HCT116 (cell line): ENCODE measurements around the gene CHRNB1. TPM values are rescaled to one million over a fixed set of nuclear protein-coding genes. Genes with fewer than 3 reads are reported as not detected.

ENCODE experiments used
- ATAC-seq: fragments of 200-7000 bp; cut with Tn5 transposase; 2 replicates; pipeline ENCODE4 v1.9.1; 2020; ENCODE audit warnings: mild to moderate bottlenecking, moderate library complexity
- BruUV-seq: library from RNA; stranded (reverse); fragments of 400-500 nt; replicated peaks from 2 replicates; lab custom pipeline; 2021; lab: Mats Ljungman, UMichigan
- CTCF ChIA-PET: fragments of 300-600 bp; sonication (Branson Sonifier 250); formaldehyde crosslinking; loops from one replicate; lab custom pipeline; 2021; ENCODE audit warnings: antibody characterized with exemption; lab: Charles Lee
- POLR2A ChIA-PET: fragments of 300-600, 350-600 bp; sonication (Branson Sonifier 250); formaldehyde crosslinking; loops from one replicate; lab custom pipeline; 2021; ENCODE audit warnings: antibody characterized with exemption; lab: Charles Lee
- RAD21 ChIA-PET, 2 experiments: fragments of 300-600 bp; sonication (Branson Sonifier 250); formaldehyde crosslinking; loops; one replicate each; lab custom pipeline; 2023; ENCODE audit warnings: low total read pairs in 2 of 2; ENCODE audit not compliant: uncharacterized antibody in 2 of 2, unreplicated experiment in 2 of 2, low non-redundant PET in 1 of 2; lab: Charles Lee
- DNase-seq: peaks from one replicate; pipeline ENCODE4 v3.0.0-alpha.2; 2010; ENCODE audit warnings: low read depth, low spot score
- H2AFZ ChIP-seq: fragments of 200-600 bp; shearing (Covaris generic), sonication (generic); 2 replicates; pipeline ENCODE4 v1.6.1; 2017; ENCODE audit warnings: low read depth, mixed run types, mixed read lengths, antibody characterized with exemption, low read length; ENCODE audit not compliant: poor library complexity, severe bottlenecking
- H3K27ac ChIP-seq: 2 replicates; pipeline ENCODE4 v1.5.1; 2012; ENCODE audit warnings: low read depth, low read length
- H3K27me3 ChIP-seq: fragments of 200-600 bp; sonication (generic); 2 replicates; pipeline ENCODE4 v1.6.1; 2016; ENCODE audit warnings: mixed run types, low read length, mixed read lengths; ENCODE audit not compliant: insufficient read depth
- H3K36me3 ChIP-seq, 2 experiments: fragments of 200-500 bp in 1 of 2; fragments of 200-600 bp in 1 of 2; sonication (Bioruptor generic) in 1 of 2; sonication (generic) in 1 of 2; 2 replicates each; pipeline versions ENCODE4 v1.5.1 to v1.6.1; 2014 to 2016; ENCODE audit warnings: low read length in 2 of 2, inconsistent platforms in 1 of 2, mixed read lengths in 1 of 2, mixed run types in 1 of 2; ENCODE audit not compliant: insufficient read depth in 2 of 2, control insufficient read depth in 1 of 2
- H3K4me1 ChIP-seq, 2 experiments: fragments of 200-600 bp in 1 of 2; sonication (generic) in 1 of 2; 2 replicates each; pipeline versions ENCODE4 v1.5.1 to v1.6.1; 2012 to 2017; ENCODE audit warnings: low read length in 2 of 2, inconsistent platforms in 1 of 2, mild to moderate bottlenecking in 1 of 2, mixed read lengths in 1 of 2, mixed run types in 1 of 2, moderate library complexity in 1 of 2; ENCODE audit not compliant: insufficient read depth in 2 of 2, control insufficient read depth in 1 of 2
- H3K4me2 ChIP-seq: fragments of 200-600 bp; sonication (generic); 2 replicates; pipeline ENCODE4 v1.6.1; 2017; ENCODE audit warnings: mixed run types, low read length, mixed read lengths
- H3K4me3 ChIP-seq, 2 experiments: fragments of 200-600 bp in 1 of 2; sonication (generic) in 1 of 2; replicated peaks in 1 of 2; 2 replicates each; pipeline ENCODE4 v1.5.1; 2011 to 2016; ENCODE audit warnings: low read length in 2 of 2, control low read depth in 1 of 2, low read depth in 1 of 2, mild to moderate bottlenecking in 1 of 2, mixed read lengths in 1 of 2, mixed run types in 1 of 2
- H3K79me2 ChIP-seq: fragments of 200-600 bp; sonication (generic); 2 replicates; pipeline ENCODE4 v1.6.1; 2017; ENCODE audit warnings: mild to moderate bottlenecking, mixed run types, low read length, moderate library complexity, mixed read lengths; ENCODE audit not compliant: insufficient read depth
- H3K9ac ChIP-seq: fragments of 200-600 bp; sonication (generic); 2 replicates; pipeline ENCODE4 v1.6.1; 2016; ENCODE audit warnings: low read length, mixed read lengths
- H3K9me2 ChIP-seq: fragments of 200-600 bp; sonication (generic), shearing (Covaris generic); 2 replicates; pipeline ENCODE4 v1.6.1; 2017; ENCODE audit warnings: mixed run types, mild to moderate bottlenecking, moderate library complexity; ENCODE audit not compliant: insufficient read depth
- H3K9me3 ChIP-seq, 2 experiments: fragments of 200-500 bp in 1 of 2; fragments of 200-600 bp in 1 of 2; sonication (Bioruptor generic) in 1 of 2; sonication (generic) in 1 of 2; 2 replicates each; pipeline ENCODE4 v1.6.1; 2014 to 2017; ENCODE audit warnings: low read length in 2 of 2, mixed read lengths in 2 of 2, inconsistent platforms in 1 of 2, low read depth in 1 of 2, mild to moderate bottlenecking in 1 of 2, mixed run types in 1 of 2, moderate library complexity in 1 of 2; ENCODE audit not compliant: control insufficient read depth in 1 of 2, insufficient read depth in 1 of 2
- H4K20me1 ChIP-seq: fragments of 200-600 bp; sonication (generic), shearing (Covaris generic); 2 replicates; pipeline ENCODE4 v1.6.1; 2017; ENCODE audit warnings: mixed run types, mild to moderate bottlenecking, moderate library complexity; ENCODE audit not compliant: insufficient read depth
- EZH2phosphoT487 ChIP-seq: fragments of 200-600 bp; IDR thresholded peaks from 2 replicates; pipeline ENCODE4 v1.6.1; 2018; ENCODE audit warnings: antibody characterized with exemption, borderline replicate concordance
- RAD21 ChIP-seq: IDR thresholded peaks from 2 replicates; pipeline ENCODE4 v1.6.1; 2012; ENCODE audit warnings: low read depth, mild to moderate bottlenecking
- SIN3A ChIP-seq: IDR thresholded peaks from 2 replicates; pipeline ENCODE4 v1.6.1; 2012; ENCODE audit warnings: low read depth
- intact Hi-C: fragments of 100-400 bp; cut with micrococcal nuclease; formaldehyde crosslinking; loops from 2 replicates; pipeline ENCODE4 v1.10.0; 2022
- total RNA-seq: library from RNA; stranded (reverse); gene quantifications from one replicate; pipeline ENCODE4 v1.2.1, GENCODE V29; 2021; ENCODE audit not compliant: unreplicated experiment
- TF ChIP-seq, protein P1 (sequence below): IDR thresholded peaks from 2 replicates; pipeline ENCODE4 v1.6.1; 2012; ENCODE audit warnings: low read depth

The CHRNB1 gene
- total RNA-seq, 1 experiment from 2014 or later, result 10.4 TPM

GRCh38 chr17:7425316-7425715, 19.5 kb upstream of the CHRNB1 start, which contains the start of gene SPEM2 (continued):
- TF ChIP-seq SIN3A (no peak), EZH2phosphoT487 (no peak), RAD21 (no peak)

DNA sequence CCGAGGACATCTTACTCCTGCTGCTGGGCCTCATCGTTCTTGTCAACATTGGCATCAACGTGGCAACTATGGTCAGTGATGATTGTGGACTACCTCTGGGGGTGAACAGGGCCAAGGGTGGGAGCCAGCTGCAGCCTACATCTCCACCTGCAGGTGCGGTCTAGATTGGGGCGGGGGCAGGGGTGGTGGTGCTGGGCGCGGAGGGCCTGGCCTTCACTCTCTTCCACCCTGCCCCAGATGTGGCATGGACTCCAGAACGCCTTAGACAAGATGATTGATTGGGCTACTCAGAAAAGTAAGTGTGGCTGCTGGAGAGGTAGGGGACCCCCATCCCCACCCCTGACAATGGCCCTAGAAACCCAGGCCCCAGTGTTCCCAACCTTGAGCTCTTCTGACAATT, 19.1 kb upstream of the CHRNB1 start:
- Histone ChIP-seq H4K20me1 (no peaks in the 10 kb centered on the region), H3K79me2 (no peaks in the 10 kb centered on the region), H3K4me1 (no peaks in the 10 kb centered on the region), H3K27ac (no peak overlapping the region), H2AFZ (no peak overlapping the region), H3K9me3 (no peaks in the 10 kb centered on the region), H3K9ac (no peak overlapping the region), H3K4me3 (no peak overlapping the region), H3K36me3 (no peaks in the 10 kb centered on the region), H3K9me2 (no peaks in the 10 kb centered on the region), H3K4me2 (no peak overlapping the region), H3K27me3 (no peaks in the 10 kb centered on the region)
- TF ChIP-seq, protein P1, sequence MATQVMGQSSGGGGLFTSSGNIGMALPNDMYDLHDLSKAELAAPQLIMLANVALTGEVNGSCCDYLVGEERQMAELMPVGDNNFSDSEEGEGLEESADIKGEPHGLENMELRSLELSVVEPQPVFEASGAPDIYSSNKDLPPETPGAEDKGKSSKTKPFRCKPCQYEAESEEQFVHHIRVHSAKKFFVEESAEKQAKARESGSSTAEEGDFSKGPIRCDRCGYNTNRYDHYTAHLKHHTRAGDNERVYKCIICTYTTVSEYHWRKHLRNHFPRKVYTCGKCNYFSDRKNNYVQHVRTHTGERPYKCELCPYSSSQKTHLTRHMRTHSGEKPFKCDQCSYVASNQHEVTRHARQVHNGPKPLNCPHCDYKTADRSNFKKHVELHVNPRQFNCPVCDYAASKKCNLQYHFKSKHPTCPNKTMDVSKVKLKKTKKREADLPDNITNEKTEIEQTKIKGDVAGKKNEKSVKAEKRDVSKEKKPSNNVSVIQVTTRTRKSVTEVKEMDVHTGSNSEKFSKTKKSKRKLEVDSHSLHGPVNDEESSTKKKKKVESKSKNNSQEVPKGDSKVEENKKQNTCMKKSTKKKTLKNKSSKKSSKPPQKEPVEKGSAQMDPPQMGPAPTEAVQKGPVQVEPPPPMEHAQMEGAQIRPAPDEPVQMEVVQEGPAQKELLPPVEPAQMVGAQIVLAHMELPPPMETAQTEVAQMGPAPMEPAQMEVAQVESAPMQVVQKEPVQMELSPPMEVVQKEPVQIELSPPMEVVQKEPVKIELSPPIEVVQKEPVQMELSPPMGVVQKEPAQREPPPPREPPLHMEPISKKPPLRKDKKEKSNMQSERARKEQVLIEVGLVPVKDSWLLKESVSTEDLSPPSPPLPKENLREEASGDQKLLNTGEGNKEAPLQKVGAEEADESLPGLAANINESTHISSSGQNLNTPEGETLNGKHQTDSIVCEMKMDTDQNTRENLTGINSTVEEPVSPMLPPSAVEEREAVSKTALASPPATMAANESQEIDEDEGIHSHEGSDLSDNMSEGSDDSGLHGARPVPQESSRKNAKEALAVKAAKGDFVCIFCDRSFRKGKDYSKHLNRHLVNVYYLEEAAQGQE, result no peak
- TF ChIP-seq SIN3A, result no peak
- ATAC-seq, result no peak
- ChIA-PET POLR2A (interaction anchor here (1.0 kb wide), 1 partner anchor 11 kb away, joined by 4 read pairs; no protein-coding TSS in a partner anchor), RAD21 (no interaction called here), CTCF (no interaction called here)
- no peak for DNase-seq
- intact Hi-C loops, result no loop called here
- BruUV-seq, result no TSS peak
